AML-193 (cell line): ENCODE data around the gene SERPING1.

ENCODE experiments used
- DNase-seq, 2 experiments: peaks; one replicate each; lab custom pipeline; 2025; lab: John Stamatoyannopoulos, UW

Gene SERPING1

GRCh38 chr11:57597916-57598830, 688 bp downstream of the SERPING1 start:
- DNase-seq, result no peak

- DNase-seq, result no peak
Observed at GRCh38 chr11:57598831-57599155, 1.3 kb downstream of the SERPING1 start.

- DNase-seq, result no peak
Observed at GRCh38 chr11:57599381-57599780, 1.9 kb downstream of the SERPING1 start.

- DNase-seq, result no peak
Observed at GRCh38 chr11:57601297-57601696, 3.8 kb downstream of the SERPING1 start.

- DNase-seq, result no peak
Observed at GRCh38 chr11:57604296-57605027, 7.0 kb downstream of the SERPING1 start.

DNA sequence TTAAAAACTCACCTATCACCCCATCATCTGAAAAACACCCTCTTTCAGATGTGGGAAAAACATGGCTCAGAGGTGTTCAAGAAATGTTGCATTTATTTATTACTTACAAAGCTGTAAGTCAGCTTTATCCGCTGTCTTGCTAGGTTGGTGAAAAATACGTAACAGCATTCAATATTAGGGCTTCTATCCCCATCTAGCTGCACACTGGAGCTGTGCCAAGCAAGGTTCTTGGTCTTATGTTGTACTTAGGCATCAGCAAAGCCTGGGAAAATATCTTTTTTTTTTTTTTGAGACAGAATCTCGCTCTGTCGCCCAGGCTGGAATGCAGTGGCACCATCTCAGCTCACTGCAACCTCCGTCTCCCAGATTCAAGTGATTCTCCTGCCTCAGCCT, 7.5 kb downstream of the SERPING1 start:
- DNase-seq, result no peak

DNA sequence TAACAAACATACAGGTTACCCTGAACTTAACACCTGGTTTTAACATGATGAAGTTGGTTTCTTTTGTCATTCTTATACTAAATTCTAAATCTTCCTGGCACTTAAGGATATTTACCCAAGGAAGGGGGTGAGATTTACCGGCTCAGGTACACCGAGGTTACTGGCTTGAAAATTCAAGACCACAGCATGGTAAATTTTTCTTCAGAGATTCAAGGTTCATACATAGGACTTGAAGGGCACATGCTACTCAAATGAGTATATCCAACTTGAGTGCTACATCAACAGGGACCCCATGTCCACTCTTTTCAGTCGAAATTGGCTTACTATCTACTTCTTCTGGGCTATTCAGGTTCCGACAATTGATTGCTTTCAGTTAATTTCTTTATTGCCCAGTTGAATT, 12.7 kb downstream of the SERPING1 start:
- DNase-seq, result no peak

DNA sequence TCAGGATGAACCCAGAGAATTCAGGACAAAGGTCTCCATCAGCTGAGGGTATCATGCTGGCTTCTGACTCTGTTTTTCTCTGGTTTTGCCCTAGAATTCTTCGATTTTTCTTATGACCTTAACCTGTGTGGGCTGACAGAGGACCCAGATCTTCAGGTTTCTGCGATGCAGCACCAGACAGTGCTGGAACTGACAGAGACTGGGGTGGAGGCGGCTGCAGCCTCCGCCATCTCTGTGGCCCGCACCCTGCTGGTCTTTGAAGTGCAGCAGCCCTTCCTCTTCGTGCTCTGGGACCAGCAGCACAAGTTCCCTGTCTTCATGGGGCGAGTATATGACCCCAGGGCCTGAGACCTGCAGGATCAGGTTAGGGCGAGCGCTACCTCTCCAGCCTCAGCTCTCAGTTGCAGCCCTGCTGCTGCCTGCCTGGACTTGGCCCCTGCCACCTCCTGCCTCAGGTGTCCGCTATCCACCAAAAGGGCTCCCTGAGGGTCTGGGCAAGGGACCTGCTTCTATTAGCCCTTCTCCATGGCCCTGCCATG, 16.8 kb downstream of the SERPING1 start:
- no peak for DNase-seq

DNA sequence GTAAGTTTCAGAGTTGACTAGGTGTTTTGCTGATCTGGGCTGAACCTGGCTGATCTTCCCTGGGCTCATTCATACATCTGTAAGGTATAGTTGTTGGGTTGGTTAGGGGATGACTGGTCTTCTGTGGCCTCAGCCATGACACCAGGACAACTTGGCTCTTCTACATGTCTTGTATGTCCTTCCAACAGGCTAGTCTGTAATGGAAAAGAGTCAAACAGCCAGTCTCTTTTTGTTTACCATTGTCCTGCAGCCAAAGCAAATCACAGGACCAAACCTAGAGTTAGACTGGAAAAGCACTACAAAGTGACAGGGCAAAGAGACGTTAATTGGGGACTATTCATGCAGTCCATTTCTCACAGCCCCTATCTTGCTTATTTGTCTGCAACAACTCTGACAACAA, 17.8 kb downstream of the SERPING1 start:
- no peak for DNase-seq

GRCh38 chr11:57616595-57616994, 19.1 kb downstream of the SERPING1 start:
- DNase-seq, result no peak

DNA sequence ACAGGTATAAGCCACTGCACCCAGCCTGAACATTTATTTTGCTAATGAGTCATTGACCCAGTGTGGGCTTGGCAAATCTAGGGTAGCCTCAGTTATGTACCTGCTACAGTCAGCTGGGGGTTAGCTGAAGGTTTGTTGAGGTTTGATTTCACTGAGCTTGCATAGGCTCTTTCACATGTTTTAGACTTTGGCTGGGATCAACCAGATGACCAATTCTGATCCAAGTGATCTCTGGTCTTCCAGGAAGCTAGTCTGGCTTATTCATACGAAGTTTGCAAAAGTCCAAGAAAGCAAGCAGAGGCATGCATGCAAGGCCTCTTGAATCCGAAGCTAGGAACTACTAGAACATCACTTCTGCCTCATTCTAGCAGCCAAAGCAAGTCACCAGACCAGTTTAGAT, 21.0 kb downstream of the SERPING1 start:
- no peak for DNase-seq

DNA sequence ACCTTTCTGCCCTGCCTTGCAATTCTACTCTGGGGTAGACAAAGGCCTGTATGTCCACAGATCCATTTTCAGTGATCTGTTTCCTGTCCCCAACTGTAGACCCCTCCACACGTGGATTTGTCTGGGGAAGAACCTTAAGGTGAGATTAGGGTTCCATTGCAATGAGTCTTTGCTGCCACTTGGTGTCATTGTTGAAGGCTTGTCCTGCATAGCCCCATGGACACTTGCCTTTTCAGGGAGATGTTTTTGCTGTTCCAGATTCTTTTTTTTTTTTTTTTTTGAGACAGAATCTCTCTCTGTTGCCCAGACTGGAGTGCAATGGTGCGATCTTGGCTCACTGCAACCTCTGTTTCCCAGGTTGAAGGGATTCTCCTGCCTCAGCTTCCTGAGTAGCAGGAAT, 21.8 kb downstream of the SERPING1 start:
- DNase-seq, result no peak

DNA sequence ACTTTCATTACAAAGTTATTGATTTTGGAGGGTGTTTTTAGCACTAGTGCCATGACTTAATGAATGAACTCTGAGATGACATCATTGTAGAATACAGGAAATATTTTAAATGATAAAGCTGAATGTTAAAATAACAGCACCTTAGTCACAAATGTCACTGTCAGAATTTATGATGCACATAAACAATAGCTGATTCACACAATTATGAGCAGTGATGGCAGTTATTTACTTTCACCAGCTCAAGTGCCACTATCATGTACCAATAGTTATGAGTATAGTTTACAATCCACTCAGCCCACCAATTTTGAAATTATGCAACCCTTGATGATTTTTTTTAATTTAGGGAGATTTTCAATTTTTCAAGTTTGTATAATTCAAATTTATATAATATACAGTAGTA, 23.0 kb downstream of the SERPING1 start:
- DNase-seq, result no peak

DNA sequence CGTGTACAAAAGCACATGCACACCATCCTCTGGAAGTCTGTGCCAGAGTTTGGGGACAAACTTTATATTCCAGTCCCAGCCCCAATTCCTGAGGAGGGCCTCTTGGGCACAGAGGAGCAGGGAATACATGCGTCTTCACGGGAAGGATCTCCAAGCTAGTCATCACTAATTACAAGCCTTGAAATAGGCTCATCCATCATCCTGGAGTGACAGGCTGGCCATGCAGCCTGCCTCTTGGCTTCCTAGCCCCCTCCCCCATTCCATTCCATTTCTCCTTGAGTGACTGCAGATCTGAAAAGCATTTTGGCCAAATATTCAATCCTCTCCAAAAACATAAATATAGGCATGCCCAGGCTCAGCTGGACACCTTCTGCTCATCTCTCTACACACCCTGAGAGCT, 24.8 kb downstream of the SERPING1 start:
- DNase-seq, result no peak

DNA sequence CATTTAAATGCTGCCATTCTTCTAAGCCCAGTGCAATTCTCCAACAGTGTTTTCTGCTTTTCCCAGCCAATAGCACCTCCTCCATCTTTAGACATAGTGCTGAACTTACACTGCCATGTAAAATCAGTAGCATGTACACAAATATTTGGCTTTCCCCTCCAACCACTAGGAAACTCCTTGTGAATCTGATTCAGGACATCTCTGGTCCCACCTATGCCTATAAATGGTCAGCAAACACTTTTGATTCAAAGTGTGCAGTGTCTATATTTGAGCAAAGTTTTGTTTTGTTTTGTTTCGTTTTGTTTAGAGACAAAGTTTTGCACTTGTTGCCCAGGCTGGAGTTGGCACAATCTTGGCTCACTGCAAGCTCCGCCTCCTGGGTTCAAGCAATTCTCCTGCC, 27.4 kb downstream of the SERPING1 start:
- DNase-seq, result no peak

DNA sequence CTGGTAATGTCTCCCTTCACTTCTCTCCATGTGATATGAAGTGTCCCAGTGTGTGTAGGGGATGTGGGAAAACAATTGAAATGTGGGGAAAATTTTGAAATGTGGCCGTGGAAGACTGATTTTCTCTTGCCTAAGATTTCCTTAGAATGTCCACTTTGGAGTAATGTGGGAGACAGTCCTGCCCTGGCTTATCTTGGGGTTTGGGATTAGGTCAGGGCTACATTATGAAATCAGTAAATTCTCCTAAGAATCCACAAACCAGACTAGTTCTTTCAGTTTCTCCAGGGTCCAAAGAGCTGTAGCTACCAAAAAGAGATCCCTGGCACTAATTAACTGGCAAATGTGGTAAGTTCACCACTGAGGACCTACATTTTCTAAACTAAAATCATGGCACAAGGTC, 29.4 kb downstream of the SERPING1 start:
- no peak for DNase-seq

- no peak for DNase-seq
Observed at GRCh38 chr11:57630171-57630570, 32.7 kb downstream of the SERPING1 start.

DNA sequence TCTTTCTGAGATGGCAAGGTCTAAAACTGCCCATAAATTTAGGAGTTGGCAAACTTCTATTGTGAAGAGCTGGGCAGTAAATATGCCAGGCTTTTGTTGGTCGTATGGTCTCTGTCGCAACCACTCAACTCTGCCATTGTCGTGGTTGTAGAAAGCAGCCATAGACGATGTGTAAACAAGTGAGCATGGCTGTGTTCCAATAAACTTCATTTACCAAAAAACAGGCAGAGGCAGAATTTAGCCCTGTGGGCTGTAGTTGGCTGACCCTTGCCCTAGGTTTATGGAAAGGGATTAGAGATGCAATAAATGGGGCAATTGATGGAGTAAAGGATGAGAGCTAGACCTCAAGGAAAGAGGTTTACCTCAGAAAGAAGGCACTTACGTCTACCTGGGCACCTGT, 34.6 kb downstream of the SERPING1 start:
- DNase-seq, result no peak

DNA sequence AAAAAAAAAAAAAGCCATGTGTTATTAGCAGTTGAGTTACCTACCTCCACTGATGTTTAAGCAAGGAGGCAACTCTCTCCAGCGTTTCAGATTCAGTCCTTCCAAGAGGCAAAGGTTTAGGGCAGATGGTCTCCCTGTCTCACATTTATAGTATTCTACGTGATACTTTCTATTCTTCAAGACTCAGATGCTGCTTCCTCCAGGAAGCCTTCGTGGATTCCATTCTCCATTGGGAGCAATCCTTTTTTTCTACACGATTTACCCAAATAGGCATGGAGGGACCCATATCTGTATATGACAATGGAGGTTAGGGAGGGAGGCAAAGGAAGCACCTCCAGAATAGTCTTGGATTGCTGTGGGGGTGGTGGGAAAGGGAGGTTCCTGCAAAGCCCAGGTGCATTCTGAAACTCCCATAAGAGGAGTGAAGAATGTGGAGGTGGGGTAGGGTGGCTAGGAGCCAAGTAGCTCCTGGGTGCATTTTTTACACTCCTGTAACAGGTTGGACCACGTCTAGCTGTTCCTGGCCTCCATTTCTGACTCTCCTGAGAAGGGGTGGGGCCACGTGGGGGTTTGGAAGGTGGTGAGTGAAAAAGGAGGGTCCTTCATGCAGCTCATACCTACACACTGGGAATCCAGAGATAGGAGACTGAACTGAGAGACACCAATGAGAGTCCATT, 36.0 kb downstream of the SERPING1 start:
- DNase-seq, result no peak

- DNase-seq, result no peak
Observed at GRCh38 chr11:57634311-57634710, 36.8 kb downstream of the SERPING1 start.

GRCh38 chr11:57635246-57635645, 37.8 kb downstream of the SERPING1 start:
- DNase-seq, result no peak

DNA sequence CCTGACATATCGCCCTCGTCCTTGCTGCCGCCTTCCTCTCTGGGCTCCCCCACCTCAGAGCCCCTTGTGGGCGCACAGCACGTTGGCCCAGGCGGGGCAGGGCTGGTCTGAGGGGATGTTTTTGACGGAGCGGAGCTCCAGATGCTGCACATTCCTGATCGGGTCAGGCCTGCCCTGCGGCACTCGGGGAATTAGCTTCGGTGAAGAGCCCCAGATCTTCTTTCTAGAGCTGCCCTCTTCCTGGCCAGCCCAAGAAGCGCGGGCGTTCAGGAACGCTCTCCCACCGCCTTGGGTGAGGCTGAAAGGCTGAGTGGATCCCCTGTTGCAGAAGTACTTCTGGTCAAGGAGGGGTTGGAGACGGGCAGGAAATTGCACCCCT, 40.1 kb downstream of the SERPING1 start:
- no peak for DNase-seq
